Ascending aorta (tissue), 2 donors: ENCODE results near the gene PSMA1. TPM values are rescaled to one million over a fixed set of nuclear protein-coding genes. Genes with fewer than 3 reads are reported as not detected.

Source experiments
- DNase-seq, 2 donors: peaks; one replicate each; pipeline ENCODE4 v3.0.0-alpha.2; 2019; ENCODE audit warnings: low spot score in 2 of 2
- H3K27ac ChIP-seq, 2 donors: fragments of 200-600 bp; sonication (generic); one replicate each; pipeline ENCODE4 v1.5.1; 2016 to 2017; ENCODE audit warnings: mild to moderate bottlenecking in 1 of 2
- H3K27me3 ChIP-seq: fragments of 200-600 bp; sonication (generic); one replicate; pipeline ENCODE4 v1.5.1; 2017
- H3K36me3 ChIP-seq, 2 donors: fragments of 200-600 bp; sonication (generic); one replicate each; pipeline ENCODE4 v1.5.1; 2016
- H3K4me1 ChIP-seq, 2 donors: fragments of 200-600 bp; sonication (generic); one replicate each; pipeline ENCODE4 v1.5.1; 2016 to 2017; ENCODE audit warnings: mild to moderate bottlenecking in 1 of 2
- H3K4me3 ChIP-seq, 2 donors: fragments of 200-600 bp; sonication (generic); one replicate each; pipeline ENCODE4 v1.5.1; 2016 to 2017; ENCODE audit warnings: mild to moderate bottlenecking in 1 of 2
- H3K9me3 ChIP-seq, 2 donors: fragments of 200-600 bp; sonication (generic); one replicate each; pipeline ENCODE4 v1.5.1; 2016
- intact Hi-C: fragments of 100-400 bp; cut with DNase I; formaldehyde crosslinking; loops from one replicate; pipeline ENCODE4 v1.15.1; 2023
- total RNA-seq: library from RNA; depleted of rRNA; stranded (reverse); fragments of >200 nt; gene quantifications from one replicate; pipeline ENCODE4 v1.1.0, GENCODE V29; 2016
- TF ChIP-seq, protein P1 (sequence below), 3 experiments: fragments of 200-600 bp in 2 of 3; fragments of 450-650 bp in 1 of 3; sonication (generic) in 2 of 3; IDR thresholded peaks; one replicate each; pipeline ENCODE4 v1.5.1; 2016 to 2019; ENCODE audit warnings: antibody characterized with exemption in 3 of 3, mild to moderate bottlenecking in 1 of 3, moderate library complexity in 1 of 3

PSMA1 gene
- total RNA-seq, 1 donor from 2014 or later: 42.5 TPM

DNA sequence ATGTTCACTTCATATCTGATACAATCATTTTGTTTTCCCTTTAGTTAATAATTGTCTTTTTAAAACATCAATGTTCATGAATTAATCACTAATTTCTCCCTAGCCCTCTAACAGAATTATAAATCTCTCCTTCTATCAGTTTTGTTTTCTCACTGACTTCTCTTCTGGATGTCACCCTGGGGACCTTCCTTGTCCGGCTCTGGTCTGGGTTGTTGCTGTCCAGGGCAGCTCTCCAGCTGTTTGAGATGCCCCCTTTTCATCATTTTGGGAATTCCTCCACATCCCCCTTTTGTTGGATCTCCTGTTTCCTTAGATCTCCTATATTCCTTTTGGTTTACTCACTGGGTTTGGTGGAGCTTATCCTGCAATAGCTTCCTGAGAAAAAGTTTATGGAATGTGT is 35.6 kb upstream of the PSMA1 start:
- Histone ChIP-seq H3K4me1 (no peaks in the 10 kb centered on the region), H3K27me3 (no peaks in the 10 kb centered on the region), H3K27ac (no peak overlapping the region), H3K36me3 (no peaks in the 10 kb centered on the region), H3K4me3 (no peak overlapping the region), H3K9me3 (no peaks in the 10 kb centered on the region)
- DNase-seq: no peak
- TF ChIP-seq, protein P1, sequence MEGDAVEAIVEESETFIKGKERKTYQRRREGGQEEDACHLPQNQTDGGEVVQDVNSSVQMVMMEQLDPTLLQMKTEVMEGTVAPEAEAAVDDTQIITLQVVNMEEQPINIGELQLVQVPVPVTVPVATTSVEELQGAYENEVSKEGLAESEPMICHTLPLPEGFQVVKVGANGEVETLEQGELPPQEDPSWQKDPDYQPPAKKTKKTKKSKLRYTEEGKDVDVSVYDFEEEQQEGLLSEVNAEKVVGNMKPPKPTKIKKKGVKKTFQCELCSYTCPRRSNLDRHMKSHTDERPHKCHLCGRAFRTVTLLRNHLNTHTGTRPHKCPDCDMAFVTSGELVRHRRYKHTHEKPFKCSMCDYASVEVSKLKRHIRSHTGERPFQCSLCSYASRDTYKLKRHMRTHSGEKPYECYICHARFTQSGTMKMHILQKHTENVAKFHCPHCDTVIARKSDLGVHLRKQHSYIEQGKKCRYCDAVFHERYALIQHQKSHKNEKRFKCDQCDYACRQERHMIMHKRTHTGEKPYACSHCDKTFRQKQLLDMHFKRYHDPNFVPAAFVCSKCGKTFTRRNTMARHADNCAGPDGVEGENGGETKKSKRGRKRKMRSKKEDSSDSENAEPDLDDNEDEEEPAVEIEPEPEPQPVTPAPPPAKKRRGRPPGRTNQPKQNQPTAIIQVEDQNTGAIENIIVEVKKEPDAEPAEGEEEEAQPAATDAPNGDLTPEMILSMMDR (IDR thresholded peaks at IDR 0.05): no peak
- intact Hi-C loops: loop anchor here (10.0 kb wide), 1 partner anchor 519 kb away; the partner anchor contains the start of gene CALCB

DNA sequence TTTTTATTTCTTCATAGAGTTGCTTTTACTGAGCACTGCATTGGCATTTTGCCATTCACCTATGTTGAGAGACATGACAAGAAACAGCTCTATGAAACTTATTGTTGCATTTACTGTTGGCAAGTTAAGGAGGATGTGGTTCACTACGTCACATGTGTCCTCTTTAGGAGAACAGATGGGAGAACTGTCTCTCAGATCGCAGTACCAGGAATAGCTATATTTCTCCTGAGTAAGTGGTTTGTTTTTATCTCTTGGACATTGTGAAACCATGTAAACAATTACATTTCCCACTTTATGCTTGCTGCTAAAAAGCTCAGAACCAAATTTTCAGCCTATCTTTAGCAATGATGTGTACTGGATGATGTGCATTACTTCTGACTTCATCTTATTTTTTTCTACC is 34.8 kb upstream of the PSMA1 start:
- Histone ChIP-seq H3K4me3 (no peak overlapping the region), H3K27me3 (no peaks in the 10 kb centered on the region), H3K27ac (no peak overlapping the region), H3K36me3 (no peaks in the 10 kb centered on the region), H3K9me3 (no peaks in the 10 kb centered on the region), H3K4me1 (no peaks in the 10 kb centered on the region)
- no peak for DNase-seq
- intact Hi-C loops: loop anchor here (10.0 kb wide), 1 partner anchor 520 kb away; the partner anchor contains the start of gene CALCB
- TF ChIP-seq, protein P1 (IDR thresholded peaks at IDR 0.05): no peak

DNA sequence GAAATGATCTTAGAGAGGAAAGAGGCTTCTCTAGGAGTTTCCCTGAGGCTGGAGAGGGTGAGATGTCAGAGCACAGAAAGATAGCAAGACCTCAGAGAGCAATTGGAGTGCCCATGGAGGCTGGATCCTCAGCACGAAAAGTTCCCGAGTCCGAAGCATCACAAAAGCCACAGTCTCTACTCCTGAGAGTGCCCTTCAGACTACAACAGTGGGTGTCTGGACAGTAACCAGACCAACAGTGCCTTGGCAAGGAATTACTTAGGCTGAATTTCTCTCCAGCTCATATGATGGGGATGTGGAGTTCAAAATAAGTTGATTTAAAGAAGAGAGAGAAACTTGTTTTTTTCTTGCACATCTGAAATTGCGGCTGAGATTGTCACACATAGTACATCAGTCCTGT is 31.9 kb upstream of the PSMA1 start:
- no peaks in the 10 kb centered on the region for H3K9me3 ChIP-seq
- no peaks in the 10 kb centered on the region for H3K4me1 ChIP-seq
- no peak overlapping the region for H3K4me3 ChIP-seq
- H3K36me3 ChIP-seq: no peaks in the 10 kb centered on the region
- intact Hi-C loops: loop anchor here (10.0 kb wide), 1 partner anchor 523 kb away; the partner anchor contains the start of gene CALCB
- TF ChIP-seq, protein P1 (IDR thresholded peaks at IDR 0.05): no peak
- H3K27ac ChIP-seq: no peak overlapping the region
- no peaks in the 10 kb centered on the region for H3K27me3 ChIP-seq
- DNase-seq: no peak

DNA sequence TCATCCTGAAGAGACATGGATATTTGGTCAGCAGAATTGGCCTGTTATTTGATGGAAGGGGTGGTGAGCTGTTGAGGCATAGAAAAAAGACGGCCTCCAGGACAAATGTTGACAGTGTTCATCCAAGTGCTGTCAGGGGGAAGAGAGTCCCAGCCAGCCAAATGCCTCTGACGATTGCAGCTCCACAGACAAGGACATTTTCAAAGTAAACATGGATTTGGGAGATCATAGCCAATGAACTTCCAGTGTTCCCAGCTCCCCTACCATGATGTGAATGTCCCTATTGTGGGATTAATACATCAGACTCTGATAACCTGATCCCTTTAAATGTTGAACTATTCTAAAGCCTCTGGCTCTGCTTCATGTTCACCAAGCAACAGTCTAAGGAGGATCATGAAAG is 31.2 kb upstream of the PSMA1 start:
- TF ChIP-seq, protein P1 (IDR thresholded peaks at IDR 0.05): no peak
- no peak overlapping the region for H3K4me3 ChIP-seq
- no peaks in the 10 kb centered on the region for H3K36me3 ChIP-seq
- intact Hi-C loops: loop anchor here (10.0 kb wide), 1 partner anchor 523 kb away; the partner anchor contains the start of gene CALCB
- H3K9me3 ChIP-seq: no peaks in the 10 kb centered on the region
- no peak overlapping the region for H3K27ac ChIP-seq
- H3K4me1 ChIP-seq: no peaks in the 10 kb centered on the region
- DNase-seq: no peak
- H3K27me3 ChIP-seq: no peaks in the 10 kb centered on the region

DNA sequence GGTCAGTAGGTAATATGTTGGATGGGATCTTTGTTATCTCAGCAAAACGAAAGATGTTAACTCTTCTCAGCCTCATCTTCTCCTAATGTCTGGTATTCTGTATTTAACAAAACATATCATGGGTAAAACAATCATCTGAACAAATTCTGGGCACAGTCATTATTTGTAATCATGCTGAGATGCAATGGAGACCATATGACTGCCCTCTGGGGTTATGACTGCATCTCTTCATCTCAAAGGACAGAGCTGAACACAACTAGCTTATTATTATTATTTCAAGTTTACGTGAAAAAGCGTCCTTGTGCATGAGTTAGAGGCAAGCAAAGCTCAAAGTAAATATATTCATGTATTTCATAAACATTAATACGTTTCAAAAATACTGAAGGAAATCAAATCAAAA is 29.7 kb upstream of the PSMA1 start:
- H3K9me3 ChIP-seq: no peaks in the 10 kb centered on the region
- H3K36me3 ChIP-seq: no peaks in the 10 kb centered on the region
- DNase-seq: no peak
- H3K27me3 ChIP-seq: no peaks in the 10 kb centered on the region
- TF ChIP-seq, protein P1 (IDR thresholded peaks at IDR 0.05): no peak
- no peak overlapping the region for H3K27ac ChIP-seq
- no peak overlapping the region for H3K4me3 ChIP-seq
- intact Hi-C loops: loop anchor here (5.0 to 10.0 kb wide), 2 partner anchors 37 to 525 kb away; partner anchors contain the start of gene CALCB
- no peaks in the 10 kb centered on the region for H3K4me1 ChIP-seq

DNA sequence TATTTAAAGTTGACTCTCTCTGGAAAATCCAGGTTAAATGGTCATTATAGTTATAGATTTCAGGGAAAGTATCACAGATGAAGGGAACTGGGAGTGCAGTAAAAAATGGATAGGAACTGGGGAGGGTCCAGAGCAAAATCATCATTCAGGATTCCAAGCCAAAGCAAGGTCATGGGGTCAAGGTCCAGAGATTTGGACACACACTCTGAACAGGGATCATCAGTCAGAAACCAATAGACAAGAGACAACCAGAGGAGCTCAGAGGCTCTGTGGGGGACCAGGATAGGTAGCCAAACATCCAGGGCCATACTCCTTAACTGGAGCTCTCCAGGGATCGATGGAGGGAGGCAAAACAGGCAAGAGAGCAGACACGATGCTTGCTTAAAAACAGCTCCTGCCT is 27.3 kb upstream of the PSMA1 start:
- H3K27ac ChIP-seq: no peak overlapping the region
- no peaks in the 10 kb centered on the region for H3K27me3 ChIP-seq
- H3K4me3 ChIP-seq: no peak overlapping the region
- intact Hi-C loops: loop anchor here (5.0 kb wide), 1 partner anchor 40 kb away; no protein-coding TSS in a partner anchor
- H3K9me3 ChIP-seq: no peaks in the 10 kb centered on the region
- H3K36me3 ChIP-seq: no peaks in the 10 kb centered on the region
- H3K4me1 ChIP-seq: no peaks in the 10 kb centered on the region
- TF ChIP-seq, protein P1 (IDR thresholded peaks at IDR 0.05): no peak
- DNase-seq: no peak
